ENCODE data around the gene KCNH2.

The KCNH2 gene

GRCh38 chr7:150941351-150942000, 36.6 kb downstream of the KCNH2 start:
- ChIA-PET POLR2A (ENCODE audit: low non-redundant PET) (interaction anchor here (0.5 kb wide), 1 partner anchor 120 kb away, joined by 3 read pairs; no protein-coding TSS in a partner anchor), CTCF (no interaction called here)
- no peak for TF ChIP-seq CTCF (conservative IDR thresholded peaks at IDR 0.05; ENCODE audit: low read depth)
- DNase-seq (ENCODE audit: low spot score) = no peak
- H3K27ac ChIP-seq = peak overlapping the region; percentile 92

GRCh38 chr7:150940431-150941102, 37.6 kb downstream of the KCNH2 start:
- DNase-seq (ENCODE audit: low spot score) = peak; percentile 55
- peak overlapping the region; percentile 92 for H3K27ac ChIP-seq
- POLR2A ChIA-PET (ENCODE audit: low non-redundant PET) = no interaction called here
- no peak for TF ChIP-seq CTCF (conservative IDR thresholded peaks at IDR 0.05; ENCODE audit: low read depth)
- CTCF ChIA-PET = no interaction called here

GRCh38 chr7:150939466-150939865, 38.7 kb downstream of the KCNH2 start:
- DNase-seq (ENCODE audit: low spot score) = no peak
- ChIA-PET POLR2A (ENCODE audit: low non-redundant PET) (no interaction called here), CTCF (interaction anchor here (0.6 kb wide), 1 partner anchor 509 kb away, joined by 3 read pairs; no protein-coding TSS in a partner anchor)
- no peak for TF ChIP-seq CTCF (conservative IDR thresholded peaks at IDR 0.05; ENCODE audit: low read depth)
- H3K27ac ChIP-seq = peak overlapping the region; percentile 90

- TF ChIP-seq CTCF (conservative IDR thresholded peaks at IDR 0.05; ENCODE audit: low read depth) = no peak
- no peak for DNase-seq (ENCODE audit: low spot score)
- ChIA-PET CTCF (interaction anchor here (0.6 kb wide), 1 partner anchor 509 kb away, joined by 3 read pairs; no protein-coding TSS in a partner anchor), POLR2A (ENCODE audit: low non-redundant PET) (no interaction called here)
- H3K27ac ChIP-seq = peak overlapping the region; percentile 90
These were observed 39.1 kb downstream of the KCNH2 start for GRCh38 chr7:150939052-150939451.

- peak overlapping the region; percentile 90 for H3K27ac ChIP-seq
- DNase-seq (ENCODE audit: low spot score) = no peak
- POLR2A ChIA-PET (ENCODE audit: low non-redundant PET) = no interaction called here
- no peak for TF ChIP-seq CTCF (conservative IDR thresholded peaks at IDR 0.05; ENCODE audit: low read depth)
- CTCF ChIA-PET = no interaction called here
These were observed 39.6 kb downstream of the KCNH2 start for GRCh38 chr7:150938566-150938965.

- CTCF ChIA-PET = no interaction called here
These were observed 40.1 kb downstream of the KCNH2 start for GRCh38 chr7:150937848-150938561.

More at GRCh38 chr7:150937848-150938561, 40.1 kb downstream of the KCNH2 start:
- TF ChIP-seq CTCF (conservative IDR thresholded peaks at IDR 0.05; ENCODE audit: low read depth) = no peak
- POLR2A ChIA-PET (ENCODE audit: low non-redundant PET) = no interaction called here
- H3K27ac ChIP-seq = peak overlapping the region; percentile 90
- DNase-seq (ENCODE audit: low spot score) = peak; percentile 49
